ENCODE results near the gene VAV2.

VAV2 gene

DNA sequence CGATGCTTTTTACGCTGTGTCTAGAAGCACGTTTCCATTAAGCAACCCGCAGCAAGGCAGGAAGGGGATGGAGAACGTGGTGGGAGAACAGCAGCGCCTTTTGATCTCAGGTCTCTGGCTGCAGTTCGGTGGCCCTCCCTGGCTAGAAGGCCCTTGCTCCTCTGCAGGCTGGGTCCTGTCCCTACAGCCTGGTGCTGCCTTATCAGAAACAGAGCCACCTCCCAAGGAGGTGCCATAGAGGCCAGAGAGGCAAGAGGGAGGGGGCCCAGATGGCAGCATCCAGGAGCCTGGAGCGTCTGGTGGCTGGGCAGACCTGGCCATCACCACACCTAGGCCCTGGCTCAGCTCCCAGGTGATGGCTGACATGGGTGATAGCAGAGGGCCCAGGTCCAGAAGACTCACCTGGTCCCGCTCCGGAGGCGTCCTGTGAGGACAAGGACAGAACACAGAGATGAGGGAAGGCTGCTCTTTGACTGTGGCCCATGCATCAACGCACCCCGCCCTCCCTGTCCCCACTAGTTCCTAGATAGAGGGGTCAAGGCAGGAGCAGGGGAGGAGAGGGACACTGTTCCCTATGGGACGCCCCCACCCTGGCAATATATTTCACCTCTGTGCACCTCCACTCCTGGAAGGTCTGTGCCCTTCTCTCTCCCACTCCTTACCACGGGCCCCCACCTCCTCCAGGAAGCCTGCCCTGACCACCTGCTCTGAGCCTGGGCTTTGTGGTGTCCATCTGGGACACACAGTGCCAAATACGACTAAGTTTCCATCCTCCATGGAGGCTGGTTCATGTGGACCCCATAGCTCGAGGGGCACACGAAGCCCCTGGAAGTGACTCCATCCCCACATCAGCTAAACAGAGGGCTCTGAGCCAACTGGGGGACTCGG lies 212.4 kb downstream of the VAV2 start:
- H3K4me3 ChIP-seq (ENCODE audit: low read depth, low read length) = no peak overlapping the region
- in situ Hi-C loops (cut with HindIII; ENCODE audit: low sequenced_read_pairs) = loop anchor here (5.0 kb wide), 1 partner anchor 218 kb away; no protein-coding TSS in a partner anchor
- TF ChIP-seq, protein P1, sequence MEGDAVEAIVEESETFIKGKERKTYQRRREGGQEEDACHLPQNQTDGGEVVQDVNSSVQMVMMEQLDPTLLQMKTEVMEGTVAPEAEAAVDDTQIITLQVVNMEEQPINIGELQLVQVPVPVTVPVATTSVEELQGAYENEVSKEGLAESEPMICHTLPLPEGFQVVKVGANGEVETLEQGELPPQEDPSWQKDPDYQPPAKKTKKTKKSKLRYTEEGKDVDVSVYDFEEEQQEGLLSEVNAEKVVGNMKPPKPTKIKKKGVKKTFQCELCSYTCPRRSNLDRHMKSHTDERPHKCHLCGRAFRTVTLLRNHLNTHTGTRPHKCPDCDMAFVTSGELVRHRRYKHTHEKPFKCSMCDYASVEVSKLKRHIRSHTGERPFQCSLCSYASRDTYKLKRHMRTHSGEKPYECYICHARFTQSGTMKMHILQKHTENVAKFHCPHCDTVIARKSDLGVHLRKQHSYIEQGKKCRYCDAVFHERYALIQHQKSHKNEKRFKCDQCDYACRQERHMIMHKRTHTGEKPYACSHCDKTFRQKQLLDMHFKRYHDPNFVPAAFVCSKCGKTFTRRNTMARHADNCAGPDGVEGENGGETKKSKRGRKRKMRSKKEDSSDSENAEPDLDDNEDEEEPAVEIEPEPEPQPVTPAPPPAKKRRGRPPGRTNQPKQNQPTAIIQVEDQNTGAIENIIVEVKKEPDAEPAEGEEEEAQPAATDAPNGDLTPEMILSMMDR (IDR thresholded peaks at IDR 0.05; ENCODE audit: low read depth, low read length, missing control alignments) = no peak
- DNase-seq (ENCODE audit: low read depth) = no peak

DNA sequence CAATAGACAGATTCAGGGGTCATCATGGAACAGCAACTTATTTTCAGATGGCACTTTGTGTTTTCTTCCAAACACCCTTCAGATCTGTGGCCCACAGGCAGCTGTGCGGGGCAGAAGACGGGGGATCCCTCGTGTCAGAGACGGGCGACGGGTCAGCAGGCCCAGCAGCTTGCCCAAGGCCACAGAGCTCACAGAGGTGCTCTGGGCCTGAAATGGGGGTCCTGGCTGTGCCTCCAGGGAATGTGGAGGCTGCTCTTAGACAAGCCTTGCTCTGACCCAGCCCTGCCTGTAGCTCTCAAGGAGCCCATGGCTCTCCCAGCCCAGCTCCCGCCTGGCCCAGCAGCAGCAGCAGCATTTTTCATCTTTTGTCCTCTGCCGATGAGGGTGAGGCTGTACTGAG lies 213.0 kb downstream of the VAV2 start:
- H3K4me3 ChIP-seq (ENCODE audit: low read depth, low read length) = no peak overlapping the region
- in situ Hi-C loops (cut with HindIII; ENCODE audit: low sequenced_read_pairs) = no loop called here
- no peak for DNase-seq (ENCODE audit: low read depth)
- TF ChIP-seq, protein P1 (IDR thresholded peaks at IDR 0.05; ENCODE audit: low read depth, low read length, missing control alignments) = no peak

DNA sequence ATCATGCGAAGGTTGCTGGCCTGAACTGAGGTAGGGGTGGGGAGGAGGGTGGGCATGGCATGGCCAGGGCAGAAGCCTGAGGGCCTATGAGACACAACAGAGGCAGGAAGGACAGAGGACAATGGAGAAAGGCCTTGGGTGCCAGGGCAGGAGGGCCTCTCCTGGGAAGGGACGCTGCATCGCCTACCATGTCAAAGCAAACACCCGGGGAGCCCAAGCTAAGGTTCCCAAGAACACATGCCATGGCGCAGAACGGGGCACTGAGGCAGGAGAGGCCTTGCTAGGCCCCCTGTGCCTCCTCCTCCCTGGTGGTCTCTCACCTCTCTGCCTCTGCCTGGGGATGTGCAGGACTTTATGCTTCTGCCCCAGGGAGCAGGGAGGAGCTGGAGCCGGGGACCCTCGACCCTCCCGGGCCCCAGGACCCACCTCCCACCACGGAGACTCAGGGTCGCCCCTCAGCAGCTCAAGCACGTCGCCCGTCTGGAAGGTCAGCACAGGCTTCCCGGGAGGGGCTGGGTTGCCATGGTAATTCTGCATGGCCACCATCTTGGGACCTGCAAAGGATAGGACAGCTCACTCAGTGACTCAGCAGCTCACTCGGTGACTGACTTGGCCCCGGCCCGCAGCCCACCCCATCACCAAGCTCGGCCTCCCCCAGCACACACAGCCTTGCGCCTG lies 213.6 kb downstream of the VAV2 start:
- TF ChIP-seq, protein P1 (IDR thresholded peaks at IDR 0.05; ENCODE audit: low read depth, low read length, missing control alignments) = no peak
- in situ Hi-C loops (cut with HindIII; ENCODE audit: low sequenced_read_pairs) = no loop called here
- H3K4me3 ChIP-seq (ENCODE audit: low read depth, low read length) = no peak overlapping the region
- DNase-seq (ENCODE audit: low read depth) = no peak

DNA sequence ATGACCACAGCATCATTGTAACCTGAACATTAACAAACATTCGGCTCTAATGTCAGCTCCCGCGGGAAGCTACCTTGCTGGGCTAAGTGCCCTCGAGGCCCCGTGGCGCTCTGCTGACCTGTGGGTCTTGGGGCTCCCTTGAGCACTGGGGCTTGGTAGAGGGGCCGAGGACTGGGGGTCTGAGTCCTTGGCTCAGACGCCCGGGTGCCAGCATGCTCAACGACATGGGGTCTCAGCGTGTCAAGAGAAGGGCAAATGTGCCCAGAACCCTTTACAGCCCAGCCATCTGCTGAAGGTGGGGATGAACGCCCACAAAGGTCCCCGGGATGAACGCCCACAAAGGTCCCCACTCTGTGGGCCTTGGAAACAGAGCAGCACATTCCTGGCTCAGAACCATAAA lies 214.3 kb downstream of the VAV2 start:
- in situ Hi-C loops (cut with HindIII; ENCODE audit: low sequenced_read_pairs) = no loop called here
- no peak overlapping the region for H3K4me3 ChIP-seq (ENCODE audit: low read depth, low read length)
- DNase-seq (ENCODE audit: low read depth) = no peak
- TF ChIP-seq, protein P1 (IDR thresholded peaks at IDR 0.05; ENCODE audit: low read depth, low read length, missing control alignments) = no peak

DNA sequence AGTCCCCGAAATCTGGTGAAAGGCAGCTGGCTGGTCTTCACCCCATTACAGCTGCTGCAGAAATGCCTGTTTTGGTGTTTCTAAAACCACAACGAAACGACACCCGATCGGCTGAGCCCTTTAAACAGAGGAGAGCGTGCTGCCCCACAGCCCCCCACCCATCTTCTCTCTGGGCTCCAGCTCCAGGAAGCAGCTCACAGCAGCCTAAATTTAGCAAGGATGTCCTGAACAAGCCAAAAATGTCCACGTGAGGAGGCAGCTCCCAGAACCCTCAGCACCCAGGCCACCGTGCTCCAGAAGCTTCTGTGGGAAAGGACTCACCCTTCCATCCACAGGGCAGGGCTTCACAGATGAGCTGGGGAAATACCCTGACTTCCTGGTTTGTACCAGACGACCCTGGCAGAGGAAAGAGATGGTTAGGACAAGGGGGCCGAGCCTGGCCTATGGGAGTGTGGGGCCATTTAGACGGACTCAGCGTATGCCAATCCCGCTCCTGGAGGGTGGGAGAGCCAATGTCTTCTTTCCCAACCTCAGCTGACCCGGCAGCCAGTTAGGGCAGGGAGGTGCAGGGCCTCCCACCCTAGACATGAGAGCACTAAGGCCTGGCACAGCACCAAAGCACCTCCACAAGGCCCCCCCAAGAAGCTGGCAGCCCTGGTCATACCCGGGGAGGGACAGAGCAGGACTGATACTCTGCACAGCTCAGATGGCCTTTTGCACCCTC lies 214.9 kb downstream of the VAV2 start:
- in situ Hi-C loops (cut with HindIII; ENCODE audit: low sequenced_read_pairs) = no loop called here
- DNase-seq (ENCODE audit: low read depth) = no peak
- H3K4me3 ChIP-seq (ENCODE audit: low read depth, low read length) = no peak overlapping the region
- TF ChIP-seq, protein P1 (IDR thresholded peaks at IDR 0.05; ENCODE audit: low read depth, low read length, missing control alignments) = no peak

All from astrocyte of the cerebellum (primary cell).